ENCODE data around the gene PTPRR.

GRCh38 chr12:70706611-70707010 lies 213.9 kb downstream of the PTPRR start:
- TF ChIP-seq POLR2A (IDR thresholded peaks at IDR 0.05) (no peak), CTCF (IDR thresholded peaks at IDR 0.05) (no peak)

All from adrenal gland (tissue), 5 donors.